OCI-LY1 (cell line): ENCODE measurements around the gene KRT73.

Source experiments
- H2AFZ ChIP-seq: fragments of 200-600 bp; sonication (generic), shearing (Covaris generic); 2 replicates; pipeline ENCODE4 v1.6.0; 2014; ENCODE audit warnings: antibody characterized with exemption, mild to moderate bottlenecking, low read length
- H3F3A ChIP-seq: fragments of 200-600 bp; sonication (generic), shearing (Covaris generic); 2 replicates; pipeline ENCODE4 v1.6.0; 2014; ENCODE audit warnings: mild to moderate bottlenecking, antibody characterized with exemption, low read length, moderate library complexity; ENCODE audit not compliant: insufficient read depth
- H3K27ac ChIP-seq: fragments of 200-600 bp; sonication (generic); 2 replicates; pipeline ENCODE4 v1.5.1; 2014; ENCODE audit warnings: low read length, mixed run types, mild to moderate bottlenecking, low read depth; ENCODE audit not compliant: poor library complexity, severe bottlenecking
- H3K27me3 ChIP-seq: fragments of 200-600 bp; sonication (generic); 2 replicates; pipeline ENCODE4 v1.6.0; 2014; ENCODE audit warnings: antibody characterized with exemption, mild to moderate bottlenecking, low read length, moderate library complexity; ENCODE audit not compliant: insufficient read depth
- H3K36me3 ChIP-seq: fragments of 200-600 bp; sonication (generic); 2 replicates; pipeline ENCODE4 v1.6.1; 2014; ENCODE audit warnings: mild to moderate bottlenecking, antibody characterized with exemption, low read length, moderate library complexity, mixed read lengths; ENCODE audit not compliant: insufficient read depth
- H3K4me1 ChIP-seq: fragments of 200-600 bp; sonication (generic); 2 replicates; pipeline ENCODE4 v1.5.1; 2014; ENCODE audit warnings: mild to moderate bottlenecking, low read length, moderate library complexity; ENCODE audit not compliant: insufficient read depth, severe bottlenecking
- H3K4me2 ChIP-seq: fragments of 200-600 bp; sonication (generic), shearing (Covaris generic); 2 replicates; pipeline ENCODE4 v1.6.1; 2014; ENCODE audit warnings: low read length
- H3K4me3 ChIP-seq: fragments of 200-600 bp; sonication (generic); 2 replicates; pipeline ENCODE4 v1.5.1; 2014; ENCODE audit warnings: low read length, low read depth, mild to moderate bottlenecking, mixed read lengths; ENCODE audit not compliant: poor library complexity, severe bottlenecking
- H3K79me2 ChIP-seq: fragments of 200-600 bp; shearing (Covaris generic); 2 replicates; pipeline ENCODE4 v1.6.1; 2016; ENCODE audit warnings: mixed run types, low read length, mixed read lengths; ENCODE audit not compliant: insufficient read depth
- H3K9ac ChIP-seq: fragments of 200-600 bp; sonication (generic), shearing (Covaris generic); 2 replicates; pipeline ENCODE4 v1.6.1; 2014; ENCODE audit warnings: mild to moderate bottlenecking, low read length, mixed read lengths
- H3K9me2 ChIP-seq: fragments of 200-600 bp; sonication (generic), shearing (Covaris generic); 2 replicates; pipeline ENCODE4 v1.6.1; 2014; ENCODE audit warnings: low read depth, mild to moderate bottlenecking, low read length, mixed read lengths
- H3K9me3 ChIP-seq: fragments of 200-600 bp; shearing (Covaris generic); 2 replicates; pipeline ENCODE4 v1.6.1; 2014; ENCODE audit warnings: low read length, mixed read lengths
- H4K20me1 ChIP-seq: fragments of 200-600 bp; sonication (generic), shearing (Covaris generic); 2 replicates; pipeline ENCODE4 v1.6.0; 2016; ENCODE audit warnings: mild to moderate bottlenecking, low read length; ENCODE audit not compliant: insufficient read depth
- EZH2 ChIP-seq: fragments of 200-600 bp; sonication (generic), shearing (Covaris generic); IDR thresholded peaks from 2 replicates; pipeline ENCODE4 v1.8.0; 2017; ENCODE audit warnings: borderline replicate concordance, mixed run types, mild to moderate bottlenecking, antibody characterized with exemption, low read length, moderate library complexity, mixed read lengths
- TF ChIP-seq, protein P1 (sequence below): fragments of 200-600 bp; sonication (generic), shearing (Covaris generic); IDR thresholded peaks from 2 replicates; pipeline ENCODE4 v1.5.1; 2017; ENCODE audit warnings: mild to moderate bottlenecking, antibody characterized with exemption, low read length, moderate library complexity, mixed read lengths

Gene KRT73

GRCh38 chr12:52648012-52648550 is 29.7 kb upstream of the KRT73 start:
- H3K27me3 ChIP-seq = no peaks in the 10 kb centered on the region; the same call in 1 of the 2 replicates
- H3K9me3 ChIP-seq = no peaks in the 10 kb centered on the region
- H3K4me1 ChIP-seq = no peaks in the 10 kb centered on the region
- H3K79me2 ChIP-seq = no peaks in the 10 kb centered on the region
- H3K4me3 ChIP-seq = no peak overlapping the region
- no peaks in the 10 kb centered on the region for H4K20me1 ChIP-seq
- no peaks in the 10 kb centered on the region for H3F3A ChIP-seq
- H3K9me2 ChIP-seq = no peaks in the 10 kb centered on the region
- TF ChIP-seq, protein P1, sequence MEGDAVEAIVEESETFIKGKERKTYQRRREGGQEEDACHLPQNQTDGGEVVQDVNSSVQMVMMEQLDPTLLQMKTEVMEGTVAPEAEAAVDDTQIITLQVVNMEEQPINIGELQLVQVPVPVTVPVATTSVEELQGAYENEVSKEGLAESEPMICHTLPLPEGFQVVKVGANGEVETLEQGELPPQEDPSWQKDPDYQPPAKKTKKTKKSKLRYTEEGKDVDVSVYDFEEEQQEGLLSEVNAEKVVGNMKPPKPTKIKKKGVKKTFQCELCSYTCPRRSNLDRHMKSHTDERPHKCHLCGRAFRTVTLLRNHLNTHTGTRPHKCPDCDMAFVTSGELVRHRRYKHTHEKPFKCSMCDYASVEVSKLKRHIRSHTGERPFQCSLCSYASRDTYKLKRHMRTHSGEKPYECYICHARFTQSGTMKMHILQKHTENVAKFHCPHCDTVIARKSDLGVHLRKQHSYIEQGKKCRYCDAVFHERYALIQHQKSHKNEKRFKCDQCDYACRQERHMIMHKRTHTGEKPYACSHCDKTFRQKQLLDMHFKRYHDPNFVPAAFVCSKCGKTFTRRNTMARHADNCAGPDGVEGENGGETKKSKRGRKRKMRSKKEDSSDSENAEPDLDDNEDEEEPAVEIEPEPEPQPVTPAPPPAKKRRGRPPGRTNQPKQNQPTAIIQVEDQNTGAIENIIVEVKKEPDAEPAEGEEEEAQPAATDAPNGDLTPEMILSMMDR = no peak
- H3K27ac ChIP-seq = no peak overlapping the region
- no peak overlapping the region for H3K9ac ChIP-seq
- H3K36me3 ChIP-seq = no peaks in the 10 kb centered on the region
- no peak overlapping the region for H2AFZ ChIP-seq
- no peak overlapping the region for H3K4me2 ChIP-seq

GRCh38 chr12:52647601-52648000 is 29.2 kb upstream of the KRT73 start:
- Histone ChIP-seq H4K20me1 (no peaks in the 10 kb centered on the region), H3K9me2 (no peaks in the 10 kb centered on the region), H3K27me3 (no peaks in the 10 kb centered on the region; the same call in 1 of the 2 replicates), H3K27ac (no peak overlapping the region), H3K4me2 (no peak overlapping the region), H3K4me3 (no peak overlapping the region), H3K9ac (no peak overlapping the region), H3K4me1 (no peaks in the 10 kb centered on the region), H3K79me2 (no peaks in the 10 kb centered on the region), H2AFZ (no peak overlapping the region), H3K36me3 (no peaks in the 10 kb centered on the region), H3K9me3 (no peaks in the 10 kb centered on the region), H3F3A (no peaks in the 10 kb centered on the region)
- TF ChIP-seq EZH2 = no peak
- TF ChIP-seq, protein P1 = no peak

DNA sequence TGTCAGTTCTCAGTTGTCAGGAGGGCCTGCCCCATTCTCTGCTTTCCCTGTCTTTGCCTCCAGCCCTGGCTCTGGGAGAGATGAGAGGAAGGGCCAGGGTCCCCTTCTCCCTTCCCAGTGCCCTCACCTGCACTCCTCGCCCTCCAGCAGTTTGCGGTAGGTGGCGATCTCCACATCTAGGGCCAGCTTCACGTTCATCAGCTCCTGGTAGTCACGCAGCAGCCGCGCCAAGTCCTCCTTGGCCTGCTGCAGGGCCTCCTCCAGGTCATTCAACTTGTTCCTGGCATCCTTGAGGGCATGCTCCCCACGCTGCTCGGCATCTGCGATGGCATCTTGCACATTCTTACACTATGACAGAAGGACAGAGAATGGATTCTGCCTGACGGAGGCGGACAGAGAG is 28.3 kb upstream of the KRT73 start:
- Histone ChIP-seq H3F3A (no peaks in the 10 kb centered on the region), H3K27ac (no peak overlapping the region), H3K4me3 (no peak overlapping the region), H4K20me1 (no peaks in the 10 kb centered on the region), H3K4me1 (no peaks in the 10 kb centered on the region), H3K36me3 (no peaks in the 10 kb centered on the region), H3K27me3 (no peaks in the 10 kb centered on the region; the same call in 1 of the 2 replicates), H3K4me2 (no peak overlapping the region), H3K79me2 (no peaks in the 10 kb centered on the region), H3K9me3 (no peaks in the 10 kb centered on the region), H2AFZ (no peak overlapping the region), H3K9me2 (no peaks in the 10 kb centered on the region), H3K9ac (no peak overlapping the region)
- no peak for TF ChIP-seq EZH2

DNA sequence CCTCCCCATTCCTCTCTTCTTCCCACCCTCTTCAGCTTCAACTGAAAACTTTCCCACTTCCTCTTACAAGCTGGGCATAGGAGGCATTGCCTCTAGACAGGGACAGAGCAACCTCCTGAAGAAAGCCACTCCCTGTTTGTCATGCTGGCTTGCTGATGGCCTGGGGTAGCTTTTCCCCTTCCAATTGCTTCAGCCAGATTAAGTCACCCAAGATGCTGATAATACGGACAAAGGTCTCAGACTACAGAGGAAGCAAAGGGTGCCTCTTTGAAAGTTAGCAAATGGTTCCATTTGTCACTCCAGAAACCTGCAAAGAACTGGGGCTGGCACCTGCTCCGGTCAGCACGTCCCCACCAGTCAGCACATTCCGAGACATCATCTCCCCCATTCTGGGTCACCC is 27.6 kb upstream of the KRT73 start:
- Histone ChIP-seq H3K27me3 (no peaks in the 10 kb centered on the region; the same call in 1 of the 2 replicates), H3K9ac (no peak overlapping the region), H4K20me1 (no peaks in the 10 kb centered on the region), H3K79me2 (no peaks in the 10 kb centered on the region), H3K4me3 (no peak overlapping the region), H2AFZ (no peak overlapping the region), H3K4me2 (no peak overlapping the region), H3K9me3 (no peaks in the 10 kb centered on the region), H3F3A (no peaks in the 10 kb centered on the region), H3K9me2 (no peaks in the 10 kb centered on the region), H3K27ac (no peak overlapping the region), H3K4me1 (no peaks in the 10 kb centered on the region), H3K36me3 (no peaks in the 10 kb centered on the region)
- TF ChIP-seq, protein P1 = no peak
- no peak for TF ChIP-seq EZH2
